IMR-90 (cell line): ENCODE measurements around the gene CCDC97. TPM values are rescaled to one million over a fixed set of nuclear protein-coding genes. Genes with fewer than 3 reads are reported as not detected.

Experiments used
- CEBPB ChIP-seq: IDR thresholded peaks from 2 replicates; pipeline ENCODE4 v1.6.1; 2012; ENCODE audit warnings: low read depth, low read length, improper control_type of control experiment
- ELK1 ChIP-seq: fragments of 150-350 bp; IDR thresholded peaks from 2 replicates; pipeline ENCODE4 v1.6.1; 2016; ENCODE audit warnings: low read depth, mild to moderate bottlenecking, low read length, moderate library complexity, borderline replicate concordance
- MAZ ChIP-seq: IDR thresholded peaks from 2 replicates; pipeline ENCODE4 v1.6.1; 2012; ENCODE audit warnings: low read depth, mild to moderate bottlenecking, low read length, improper control_type of control experiment, moderate library complexity, borderline replicate concordance
- NFE2L2 ChIP-seq: fragments of 150-350 bp; IDR thresholded peaks from 2 replicates; pipeline ENCODE4 v1.6.1; 2016; ENCODE audit warnings: low read depth, mild to moderate bottlenecking, low read length
- USF2 ChIP-seq: fragments of 150-350 bp; IDR thresholded peaks from 2 replicates; pipeline ENCODE4 v1.6.1; 2017; ENCODE audit warnings: mild to moderate bottlenecking, antibody characterized with exemption, low read length, low read depth
- polyA plus RNA-seq, 3 experiments: library from polyadenylated mRNA; depleted of rRNA; stranded (reverse); fragments of >200 nt; gene quantifications; 2 replicates each; pipeline ENCODE4 v1.2.3, GENCODE V29; 2012; ENCODE audit warnings: low replicate concordance in 1 of 3
- total RNA-seq: library from RNA; depleted of rRNA; stranded (reverse); fragments of >200 nt; gene quantifications from 2 replicates; pipeline ENCODE4 v1.2.3, GENCODE V29; 2012

Gene CCDC97
- total and polyA plus RNA-seq, 2 of the 4 experiments (the other 2 are of a cell fraction) = 4.1 to 11.0 TPM

- TF ChIP-seq USF2 (no peak), MAZ (no peak), CEBPB (peak; percentile 5; the same call in 1 of the 2 replicates), ELK1 (no peak), NFE2L2 (no peak)
These were observed 1.4 kb upstream of the CCDC97 start (continued) for GRCh38 chr19:41308450-41309179.
